CD4-positive, alpha-beta T cell treated with Interleukin-4 for 4 hours (primary cell): ENCODE results near the gene F2.
"Not testable (repeated sequence)": the region's sequence is repeated elsewhere in the genome, so short reads cannot be mapped to it uniquely, and the experiment has no call there.

ENCODE experiments used
- DNase-seq: peaks from one replicate; pipeline ENCODE4 v3.0.0-alpha.2; 2020

Gene F2

GRCh38 chr11:46686886-46687795 lies 31.9 kb upstream of the F2 start:
- DNase-seq: no peak

GRCh38 chr11:46690702-46691101 lies 28.3 kb upstream of the F2 start:
- no peak for DNase-seq

- DNase-seq: no peak
Observed at GRCh38 chr11:46692450-46692849, 26.6 kb upstream of the F2 start.

- DNase-seq: no peak
Observed at GRCh38 chr11:46693597-46694012, 25.4 kb upstream of the F2 start.

GRCh38 chr11:46694072-46694471 lies 24.9 kb upstream of the F2 start:
- no peak for DNase-seq

- no peak for DNase-seq
Observed at GRCh38 chr11:46694607-46695006, 24.4 kb upstream of the F2 start.

- no peak for DNase-seq
Observed at GRCh38 chr11:46695345-46696211, 23.4 kb upstream of the F2 start.

- DNase-seq: no peak
Observed at GRCh38 chr11:46696212-46696558, 22.8 kb upstream of the F2 start.

GRCh38 chr11:46697303-46697702 lies 21.7 kb upstream of the F2 start:
- DNase-seq: no peak

GRCh38 chr11:46697723-46698122 lies 21.3 kb upstream of the F2 start:
- DNase-seq: no peak

GRCh38 chr11:46698597-46698996 lies 20.4 kb upstream of the F2 start:
- no peak for DNase-seq

GRCh38 chr11:46700241-46701077 lies 18.6 kb upstream of the F2 start, which contains the start of the genes ARHGAP1 and ZNF408:
Gene ARHGAP1, minus strand, starts transcription at chr11:46700619. Its CDS starts 4,512 bp downstream, at chr11:46696107.
Gene ZNF408, plus strand, starts transcription at chr11:46701031. Its CDS starts 17 bp downstream, at chr11:46701048.
- peak; percentile 99 for DNase-seq

- DNase-seq: no peak
Observed at GRCh38 chr11:46701078-46701654, 17.8 kb upstream of the F2 start.

- DNase-seq: no peak
Observed at GRCh38 chr11:46705070-46705688, 13.8 kb upstream of the F2 start.

GRCh38 chr11:46706886-46707285 lies 12.1 kb upstream of the F2 start:
- no peak for DNase-seq

GRCh38 chr11:46709351-46709750 lies 9.7 kb upstream of the F2 start:
- not testable (repeated sequence) for DNase-seq

- DNase-seq: no peak
Observed at GRCh38 chr11:46710821-46711269, 8.2 kb upstream of the F2 start.

GRCh38 chr11:46711303-46711702 lies 7.7 kb upstream of the F2 start:
- no peak for DNase-seq

- no peak for DNase-seq
Observed at GRCh38 chr11:46712874-46713576, 6.0 kb upstream of the F2 start.

GRCh38 chr11:46717825-46718154 lies 1.2 kb upstream of the F2 start:
- DNase-seq: not testable (repeated sequence)
